GM12864 (cell line): ENCODE measurements around the gene CALML6.

Source experiments
- DNase-seq: peaks from one replicate; pipeline ENCODE4 v3.0.0-alpha.2; 2011; ENCODE audit warnings: low read depth
- H3K4me3 ChIP-seq: 2 replicates; pipeline ENCODE4 v1.5.1; 2011; ENCODE audit warnings: mild to moderate bottlenecking, low read depth, low read length, control low read depth
- CTCF ChIP-seq: IDR thresholded peaks from 2 replicates; pipeline ENCODE4 v1.5.1; 2011; ENCODE audit warnings: low read depth, mild to moderate bottlenecking, moderate library complexity, low read length, control low read depth, inconsistent platforms; ENCODE audit errors: missing control alignments

CALML6 gene

GRCh38 chr1:1924386-1924785 is 9.3 kb downstream of the CALML6 start:
- H3K4me3 ChIP-seq = no peak overlapping the region
- no peak for TF ChIP-seq CTCF
- no peak for DNase-seq

GRCh38 chr1:1924849-1925248 is 9.8 kb downstream of the CALML6 start:
- TF ChIP-seq CTCF = no peak
- no peak for DNase-seq
- H3K4me3 ChIP-seq = no peak overlapping the region

DNA sequence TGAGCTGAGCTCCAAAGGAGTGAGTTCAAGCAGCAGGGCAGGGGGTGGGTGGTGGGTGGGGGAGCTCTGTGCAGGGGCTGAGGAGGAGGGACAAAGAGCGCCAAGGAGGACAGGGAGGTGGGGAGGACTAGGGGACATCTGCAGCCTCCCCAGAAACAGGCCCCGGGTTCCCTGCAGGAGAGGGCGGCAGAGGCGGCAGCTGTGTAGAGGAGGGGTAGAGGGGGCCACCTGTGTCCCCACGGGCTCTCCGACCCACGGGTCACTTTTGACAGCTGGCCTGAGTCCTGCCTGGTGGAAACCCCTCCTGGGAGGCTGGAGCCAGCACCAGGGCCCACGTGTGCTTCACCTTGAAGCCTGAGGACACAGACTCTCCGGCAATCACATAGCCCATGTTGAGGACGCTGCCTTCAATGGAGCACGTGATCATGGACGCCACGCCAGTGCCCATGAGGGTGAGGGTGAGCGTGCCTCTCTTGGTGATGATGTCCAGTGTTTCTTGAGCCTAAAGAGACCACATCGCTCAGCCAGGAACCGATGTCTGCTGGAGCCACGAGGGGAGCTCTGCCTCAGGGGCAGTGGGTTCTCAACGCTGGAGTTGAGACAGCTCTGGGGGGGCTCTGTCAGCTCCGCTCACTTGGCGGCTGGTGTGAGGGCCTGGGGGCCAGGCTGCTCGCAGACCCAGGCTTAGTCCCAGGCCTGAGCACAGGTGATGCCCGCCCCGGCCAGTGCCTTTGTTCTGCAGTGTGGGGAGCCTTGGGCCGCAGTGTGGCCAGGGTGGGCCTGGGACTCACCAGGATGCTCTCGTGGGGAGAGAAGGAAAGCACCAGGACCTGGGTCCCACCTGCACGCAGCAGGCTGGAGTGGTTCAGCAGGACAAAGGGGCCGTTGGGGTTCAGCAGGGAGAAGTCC is 10.6 kb downstream of the CALML6 start:
- no peak for DNase-seq
- no peak overlapping the region for H3K4me3 ChIP-seq
- no peak for TF ChIP-seq CTCF

GRCh38 chr1:1926346-1926811 is 11.3 kb downstream of the CALML6 start:
- no peak overlapping the region for H3K4me3 ChIP-seq
- no peak for DNase-seq
- TF ChIP-seq CTCF = no peak

GRCh38 chr1:1926886-1927660 is 12.0 kb downstream of the CALML6 start:
- H3K4me3 ChIP-seq = no peak overlapping the region
- no peak for DNase-seq
- no peak for TF ChIP-seq CTCF

DNA sequence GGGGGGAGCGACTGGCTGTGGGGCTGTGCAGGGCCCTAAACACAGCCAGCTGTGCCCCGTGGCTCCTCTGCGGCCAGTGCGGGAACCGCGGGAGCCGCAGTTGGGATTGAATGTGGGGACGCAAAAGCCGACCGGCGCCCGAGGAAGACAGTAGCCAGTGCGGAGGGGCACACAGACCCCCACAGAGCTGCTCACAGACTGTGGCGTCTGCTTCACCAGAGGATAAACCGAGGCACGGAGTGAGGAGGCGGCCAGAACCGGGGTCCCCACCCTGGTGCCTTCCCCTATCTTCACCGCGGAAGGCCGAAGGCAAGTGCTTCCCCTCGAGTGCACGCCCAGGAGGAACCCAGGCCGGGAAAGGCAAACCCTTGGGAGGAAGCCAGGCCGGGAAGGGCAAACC is 12.7 kb downstream of the CALML6 start:
- TF ChIP-seq CTCF = no peak
- no peak for DNase-seq

More for the DNA sequence above, 12.7 kb downstream of the CALML6 start:
- no peak overlapping the region for H3K4me3 ChIP-seq
